COLO668 (cell line): ENCODE data around the gene ACOT7.

Source experiments
- DNase-seq: peaks from one replicate; lab custom pipeline; 2025; ENCODE audit not compliant: unreplicated experiment; lab: John Stamatoyannopoulos, UW

Gene ACOT7

GRCh38 chr1:6273380-6273891 is 120.1 kb downstream of the ACOT7 start:
- DNase-seq = peak; percentile 89

DNA sequence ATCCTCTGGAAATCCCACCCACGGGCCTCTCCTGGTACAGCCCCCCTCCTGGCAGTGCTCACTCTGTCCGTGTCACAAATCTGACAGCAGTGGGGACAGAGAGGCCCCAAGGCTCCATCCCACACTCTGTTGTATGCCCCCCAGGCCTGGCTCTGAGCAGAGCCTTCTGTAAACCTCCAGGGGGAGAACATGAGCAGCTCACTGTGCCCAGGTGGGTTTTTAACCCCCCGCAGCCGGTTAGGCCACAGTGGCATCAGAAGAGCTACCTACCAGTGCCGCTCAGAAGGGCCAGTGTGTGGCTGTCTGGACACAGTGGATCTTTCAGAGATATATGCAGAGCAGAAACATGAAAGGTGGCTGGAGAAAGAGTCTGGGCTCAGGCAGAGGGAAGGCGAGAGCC is 120.7 kb downstream of the ACOT7 start:
- DNase-seq = no peak

DNA sequence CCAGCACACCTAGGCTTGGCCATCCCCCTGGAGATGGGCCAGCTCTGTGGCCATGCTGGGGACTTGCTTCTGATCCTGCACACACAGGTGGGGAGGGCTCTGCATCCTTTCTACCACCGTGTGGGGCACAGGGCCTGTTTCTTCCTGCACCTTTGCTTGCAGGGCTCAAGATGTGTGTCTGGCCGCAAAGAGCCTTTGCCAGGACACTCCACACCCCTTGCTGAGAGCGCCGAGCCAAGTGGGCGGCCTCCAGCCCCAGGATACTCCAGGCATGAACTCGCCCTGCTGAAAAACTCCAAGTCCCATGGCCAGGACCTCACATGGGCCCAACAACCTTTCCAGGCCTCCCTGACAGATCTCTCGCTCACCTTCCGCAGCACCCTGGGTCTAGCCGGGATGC is 121.1 kb downstream of the ACOT7 start:
- DNase-seq = no peak

GRCh38 chr1:6271554-6271953 is 122.0 kb downstream of the ACOT7 start:
- DNase-seq = peak; percentile 88

DNA sequence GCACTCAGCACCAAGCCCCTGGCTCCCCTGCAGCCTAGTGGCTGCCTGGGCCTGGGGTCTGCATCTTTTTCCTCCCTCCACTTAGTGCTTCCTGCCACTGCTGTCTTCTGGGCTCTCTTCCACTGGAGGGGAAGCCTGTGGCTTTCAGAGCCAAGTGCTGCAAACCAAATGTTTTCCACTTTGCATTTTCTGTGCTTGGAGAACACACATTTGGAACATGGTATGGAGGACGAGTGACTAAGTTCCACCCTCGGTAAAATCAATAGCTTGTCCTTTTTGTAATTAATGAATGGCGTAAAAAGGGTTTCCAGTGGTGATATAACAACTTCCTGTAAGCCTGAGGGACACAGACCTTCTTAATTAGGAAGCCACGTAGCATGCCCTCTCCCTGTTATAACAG is 122.6 kb downstream of the ACOT7 start:
- DNase-seq = no peak

- peak; percentile 96 for DNase-seq
Observed at GRCh38 chr1:6270401-6270800, 123.2 kb downstream of the ACOT7 start.

- DNase-seq = peak; percentile 95
Observed at GRCh38 chr1:6269720-6270400, 123.7 kb downstream of the ACOT7 start.

DNA sequence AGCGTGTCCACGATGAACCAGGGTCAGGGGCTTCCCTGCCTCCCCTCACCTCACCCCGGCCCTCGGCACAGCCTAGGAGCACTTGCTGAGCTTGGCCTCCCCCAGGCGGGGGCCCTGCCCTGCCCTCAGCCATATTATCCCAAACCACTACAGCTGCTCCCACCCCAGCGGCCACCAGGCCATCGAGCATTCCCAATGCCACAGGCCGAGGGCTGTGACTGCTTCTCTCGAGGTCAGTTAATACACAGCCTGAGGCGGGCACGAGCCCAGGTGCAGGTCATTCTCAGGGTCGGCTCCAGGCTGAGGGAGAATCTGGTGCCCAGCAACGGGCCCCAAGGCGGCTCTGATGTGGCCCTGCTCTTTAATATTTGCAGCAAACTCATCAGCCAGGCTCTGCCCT is 124.3 kb downstream of the ACOT7 start:
- DNase-seq = no peak

GRCh38 chr1:6268415-6268814 is 125.2 kb downstream of the ACOT7 start:
- DNase-seq = no peak

DNA sequence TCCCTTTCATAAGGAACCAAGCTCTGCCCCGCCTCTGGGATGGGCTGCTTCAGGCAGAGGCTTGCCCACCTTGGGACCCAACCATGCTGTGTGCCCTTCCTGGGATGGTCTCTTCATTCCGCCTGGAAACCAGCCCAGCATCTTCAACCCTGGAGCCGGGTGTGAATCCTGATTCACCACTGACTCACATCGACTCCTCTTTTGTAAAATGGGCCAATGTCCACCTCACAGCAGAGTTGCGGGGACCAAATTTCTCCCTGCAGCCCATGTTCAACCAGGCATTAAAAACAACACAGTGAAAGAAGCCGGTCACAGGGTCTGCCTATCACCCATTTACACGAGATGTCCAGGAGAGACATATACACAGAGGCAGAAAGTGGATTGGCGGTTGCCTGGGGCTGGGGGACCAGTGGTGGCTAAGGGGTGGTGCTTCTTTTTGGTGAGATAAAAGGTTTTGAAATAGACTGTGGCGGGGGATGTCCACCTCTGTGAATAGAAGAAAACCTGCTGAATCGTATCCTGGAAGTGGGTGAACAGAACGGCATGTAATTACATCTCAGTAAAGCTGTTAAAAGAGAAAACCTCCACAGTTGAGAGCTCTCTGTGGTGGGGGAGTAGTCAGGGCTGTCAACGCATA is 125.8 kb downstream of the ACOT7 start:
- no peak for DNase-seq

DNA sequence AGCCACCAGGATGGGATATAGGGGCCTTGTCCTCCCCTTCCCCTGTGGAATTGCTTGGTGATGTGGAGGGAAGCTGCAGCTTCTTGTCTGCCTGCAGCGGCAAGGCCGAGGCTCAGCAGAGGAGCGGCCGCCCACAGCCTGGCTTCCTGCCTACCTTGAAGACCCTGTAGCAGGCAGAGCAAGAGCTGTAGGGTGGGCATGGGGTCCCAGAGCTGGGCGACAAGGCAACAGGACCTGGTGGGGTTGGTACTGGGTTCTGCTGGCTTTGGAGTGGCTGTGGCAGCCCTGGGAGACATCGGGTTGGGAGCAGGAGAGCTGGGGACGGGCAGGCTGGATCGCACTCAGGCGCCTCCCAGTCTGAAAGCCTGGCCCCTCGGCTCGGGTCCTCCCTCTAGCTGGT is 126.9 kb downstream of the ACOT7 start:
- DNase-seq = no peak

GRCh38 chr1:6265151-6265550 is 128.4 kb downstream of the ACOT7 start:
- peak; percentile 95 for DNase-seq

- no peak for DNase-seq
Observed at GRCh38 chr1:6263716-6264115, 129.9 kb downstream of the ACOT7 start.

DNA sequence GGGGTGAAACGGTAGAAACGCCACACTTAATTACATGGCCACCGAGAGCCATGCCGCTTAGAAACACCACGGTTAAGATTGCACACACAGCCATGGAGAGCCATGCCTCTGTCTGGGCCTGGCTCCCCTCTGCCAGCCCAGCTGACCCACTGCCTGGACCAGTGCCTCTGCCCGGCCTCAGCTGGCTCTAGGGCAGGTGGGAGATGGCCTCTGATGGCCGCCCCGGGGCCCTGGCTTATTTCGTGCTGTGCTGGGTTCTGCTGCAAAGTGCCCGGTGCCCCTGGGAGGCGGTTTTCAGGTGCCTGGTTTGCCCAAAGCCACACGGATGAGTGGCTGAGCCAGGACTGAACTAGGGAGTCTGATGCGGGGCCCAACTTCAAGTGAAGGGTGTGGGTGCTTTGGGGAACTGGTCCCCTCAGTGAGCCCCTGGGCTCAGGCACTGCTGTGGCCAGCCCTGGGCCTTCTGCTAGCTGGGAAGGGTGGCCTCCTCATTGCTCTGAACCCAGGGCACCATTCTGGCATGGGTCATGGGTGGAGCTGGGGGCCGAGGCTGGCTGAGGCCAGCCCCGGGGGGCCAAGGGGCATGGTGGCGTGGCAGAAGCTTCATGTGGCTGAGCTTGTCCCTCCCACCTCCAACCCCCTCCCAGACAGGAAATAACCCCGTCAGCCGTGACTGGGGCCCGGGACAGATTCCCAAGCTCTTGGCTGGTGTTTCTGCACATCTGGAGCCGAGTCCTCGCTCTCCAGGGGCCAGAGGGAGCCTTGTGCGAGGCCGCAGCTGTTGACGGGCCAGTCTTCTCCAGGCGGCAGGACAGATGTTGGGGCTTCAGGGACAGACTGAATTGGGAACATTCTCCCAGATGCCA is 130.8 kb downstream of the ACOT7 start:
- DNase-seq = no peak

DNA sequence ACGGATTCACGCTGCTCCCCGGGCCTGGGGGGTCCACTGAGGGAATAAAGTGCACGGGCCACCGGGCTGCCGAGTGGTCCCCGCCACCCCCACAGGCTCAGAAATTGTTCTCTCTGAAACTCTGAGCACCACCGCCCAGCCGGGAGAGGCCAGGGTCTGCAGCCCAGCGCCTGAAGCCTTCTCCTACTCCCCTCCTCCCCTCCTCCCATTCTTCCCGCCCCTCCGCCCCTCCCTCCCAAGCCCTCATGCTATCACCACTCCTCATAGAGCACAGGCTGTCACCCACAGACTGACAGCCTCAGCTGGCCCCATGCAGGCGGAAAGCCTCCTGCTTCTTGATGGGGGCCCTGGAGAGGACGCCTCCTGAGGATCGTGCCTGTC is 132.0 kb downstream of the ACOT7 start:
- no peak for DNase-seq

- DNase-seq = peak; percentile 70
Observed at GRCh38 chr1:6260961-6261614, 132.5 kb downstream of the ACOT7 start, which contains the start of gene GPR153. Gene GPR153 (minus strand): TSS chr1:6261098. CDS start chr1:6254905, 6,193 bp downstream.

GRCh38 chr1:6260433-6260934 is 133.1 kb downstream of the ACOT7 start:
- peak; percentile 68 for DNase-seq

- peak; percentile 83 for DNase-seq
Observed at GRCh38 chr1:6259491-6260362, 133.8 kb downstream of the ACOT7 start.

DNA sequence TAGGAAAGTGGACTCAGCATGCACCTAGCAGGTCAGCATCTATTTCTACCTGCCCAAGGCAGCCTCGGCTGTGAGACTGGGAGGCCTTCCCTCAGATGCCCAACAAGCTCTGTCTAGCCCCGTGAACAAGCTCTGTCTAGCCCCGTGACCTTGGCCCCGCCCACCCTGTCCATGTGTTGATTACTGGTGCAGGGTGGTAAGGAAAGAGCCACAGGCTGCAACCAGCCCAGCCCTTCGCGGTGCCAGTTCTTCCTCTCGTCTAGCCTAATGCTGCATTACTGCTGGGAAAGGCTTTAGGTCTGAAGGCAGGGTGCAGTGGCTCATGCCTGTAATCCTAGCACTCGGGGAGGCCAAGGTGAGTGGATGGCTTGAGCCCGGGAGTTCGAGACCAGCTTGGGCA is 134.9 kb downstream of the ACOT7 start:
- DNase-seq = peak; percentile 45

GRCh38 chr1:6257541-6258069 is 136.0 kb downstream of the ACOT7 start:
- no peak for DNase-seq
